AML-193 (cell line): ENCODE data around the gene ADCYAP1R1.

Source experiments
- DNase-seq, 2 experiments: peaks; one replicate each; lab custom pipeline; 2025; lab: John Stamatoyannopoulos, UW

Gene ADCYAP1R1

GRCh38 chr7:31068006-31068675 is 16.0 kb downstream of the ADCYAP1R1 start:
- DNase-seq = no peak

- no peak for DNase-seq
Measured at GRCh38 chr7:31069860-31070555, 17.9 kb downstream of the ADCYAP1R1 start.

GRCh38 chr7:31070991-31071644 is 19.0 kb downstream of the ADCYAP1R1 start:
- no peak for DNase-seq

- no peak for DNase-seq
Measured at GRCh38 chr7:31071645-31072029, 19.5 kb downstream of the ADCYAP1R1 start.

GRCh38 chr7:31073326-31074119 is 21.4 kb downstream of the ADCYAP1R1 start:
- DNase-seq = no peak

- no peak for DNase-seq
Measured at GRCh38 chr7:31074120-31074383, 21.9 kb downstream of the ADCYAP1R1 start.

GRCh38 chr7:31074403-31075085 is 22.4 kb downstream of the ADCYAP1R1 start:
- no peak for DNase-seq

GRCh38 chr7:31075086-31075405 is 22.9 kb downstream of the ADCYAP1R1 start:
- no peak for DNase-seq

GRCh38 chr7:31076051-31076450 is 23.9 kb downstream of the ADCYAP1R1 start:
- DNase-seq = no peak

- DNase-seq = no peak
Measured at GRCh38 chr7:31076641-31077310, 24.7 kb downstream of the ADCYAP1R1 start.

- DNase-seq = no peak
Measured at GRCh38 chr7:31077484-31078362, 25.6 kb downstream of the ADCYAP1R1 start.

GRCh38 chr7:31078363-31078990 is 26.4 kb downstream of the ADCYAP1R1 start:
- no peak for DNase-seq

- DNase-seq = no peak
Measured at GRCh38 chr7:31079126-31079823, 27.2 kb downstream of the ADCYAP1R1 start.

- no peak for DNase-seq
Measured at GRCh38 chr7:31079824-31080511, 27.9 kb downstream of the ADCYAP1R1 start.

GRCh38 chr7:31080763-31081162 is 28.7 kb downstream of the ADCYAP1R1 start:
- no peak for DNase-seq

- DNase-seq = no peak
Measured at GRCh38 chr7:31082017-31082416, 29.9 kb downstream of the ADCYAP1R1 start.

- DNase-seq = no peak
Measured at GRCh38 chr7:31082447-31082846, 30.3 kb downstream of the ADCYAP1R1 start.

GRCh38 chr7:31083210-31083786 is 31.2 kb downstream of the ADCYAP1R1 start:
- no peak for DNase-seq

GRCh38 chr7:31084226-31084625 is 32.1 kb downstream of the ADCYAP1R1 start:
- no peak for DNase-seq
